WTC11 (cell line): ENCODE data around the gene GPC1.

Source experiments
- CREB1 ChIP-seq: sonication (generic); formaldehyde crosslinking; IDR thresholded peaks from 2 replicates; pipeline ENCODE4 v1.8.0; 2023; ENCODE audit warnings: mild to moderate bottlenecking, missing genetic modification reagents
- ELF4 ChIP-seq: sonication (generic); formaldehyde crosslinking; IDR thresholded peaks from 2 replicates; pipeline ENCODE4 v1.8.1; 2022; ENCODE audit warnings: low read depth, mild to moderate bottlenecking, moderate library complexity, missing genetic modification reagents
- ETV6 ChIP-seq: sonication (generic); formaldehyde crosslinking; IDR thresholded peaks from 2 replicates; pipeline ENCODE4 v1.8.1; 2022; ENCODE audit warnings: mild to moderate bottlenecking, missing genetic modification reagents
- HMGA2 ChIP-seq: fragments of 250-450 bp; sonication (Bioruptor Pico); IDR thresholded peaks from 2 replicates; pipeline ENCODE4 v1.4.0; 2021; ENCODE audit warnings: mild to moderate bottlenecking, moderate library complexity
- IRF2 ChIP-seq: sonication (generic); formaldehyde crosslinking; IDR thresholded peaks from 2 replicates; pipeline ENCODE4 v1.8.0; 2022; ENCODE audit warnings: low read depth, missing genetic modification reagents, borderline replicate concordance
- JUN ChIP-seq: sonication (generic); formaldehyde crosslinking; IDR thresholded peaks from 2 replicates; pipeline ENCODE4 v1.8.0; 2023; ENCODE audit warnings: mild to moderate bottlenecking, missing genetic modification reagents
- NR1H2 ChIP-seq: sonication (generic); formaldehyde crosslinking; IDR thresholded peaks from 2 replicates; pipeline ENCODE4 v1.9.0; 2021; ENCODE audit warnings: mild to moderate bottlenecking, moderate library complexity, missing genetic modification reagents
- OVOL2 ChIP-seq: fragments of 250-450 bp; sonication (Bioruptor Pico); IDR thresholded peaks from 2 replicates; pipeline ENCODE4 v1.9.0; 2021; ENCODE audit warnings: mild to moderate bottlenecking, borderline replicate concordance
- PREB ChIP-seq: sonication (generic); formaldehyde crosslinking; IDR thresholded peaks from 2 replicates; pipeline ENCODE4 v1.8.1; 2022; ENCODE audit warnings: mild to moderate bottlenecking, missing genetic modification reagents, moderate library complexity, borderline replicate concordance
- TF ChIP-seq, protein P1 (sequence below): fragments of 200-600 bp; IDR thresholded peaks from 2 replicates; pipeline ENCODE4 v1.8.0; 2022; ENCODE audit warnings: antibody characterized with exemption
- TF ChIP-seq, protein P2 (sequence below): sonication (generic); formaldehyde crosslinking; IDR thresholded peaks from 2 replicates; pipeline ENCODE4 v1.8.1; 2023; ENCODE audit warnings: mild to moderate bottlenecking, missing genetic modification reagents, moderate library complexity

DNA sequence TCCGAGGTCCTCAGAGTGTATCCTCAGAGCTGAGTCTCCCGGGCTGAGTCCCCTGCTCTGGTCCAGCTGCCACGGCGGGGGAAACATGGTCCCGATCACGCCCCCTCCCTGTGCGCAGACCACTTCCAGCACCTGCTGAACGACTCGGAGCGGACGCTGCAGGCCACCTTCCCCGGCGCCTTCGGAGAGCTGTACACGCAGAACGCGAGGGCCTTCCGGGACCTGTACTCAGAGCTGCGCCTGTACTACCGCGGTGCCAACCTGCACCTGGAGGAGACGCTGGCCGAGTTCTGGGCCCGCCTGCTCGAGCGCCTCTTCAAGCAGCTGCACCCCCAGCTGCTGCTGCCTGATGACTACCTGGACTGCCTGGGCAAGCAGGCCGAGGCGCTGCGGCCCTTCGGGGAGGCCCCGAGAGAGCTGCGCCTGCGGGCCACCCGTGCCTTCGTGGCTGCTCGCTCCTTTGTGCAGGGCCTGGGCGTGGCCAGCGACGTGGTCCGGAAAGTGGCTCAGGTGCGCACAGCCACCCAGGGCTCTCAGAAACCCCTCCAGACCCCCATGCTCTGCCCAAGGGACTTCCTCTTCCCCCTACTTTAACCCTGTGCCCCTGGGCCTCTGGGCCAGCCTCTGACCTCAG is 26.7 kb downstream of the GPC1 start:
- TF ChIP-seq, protein P1, sequence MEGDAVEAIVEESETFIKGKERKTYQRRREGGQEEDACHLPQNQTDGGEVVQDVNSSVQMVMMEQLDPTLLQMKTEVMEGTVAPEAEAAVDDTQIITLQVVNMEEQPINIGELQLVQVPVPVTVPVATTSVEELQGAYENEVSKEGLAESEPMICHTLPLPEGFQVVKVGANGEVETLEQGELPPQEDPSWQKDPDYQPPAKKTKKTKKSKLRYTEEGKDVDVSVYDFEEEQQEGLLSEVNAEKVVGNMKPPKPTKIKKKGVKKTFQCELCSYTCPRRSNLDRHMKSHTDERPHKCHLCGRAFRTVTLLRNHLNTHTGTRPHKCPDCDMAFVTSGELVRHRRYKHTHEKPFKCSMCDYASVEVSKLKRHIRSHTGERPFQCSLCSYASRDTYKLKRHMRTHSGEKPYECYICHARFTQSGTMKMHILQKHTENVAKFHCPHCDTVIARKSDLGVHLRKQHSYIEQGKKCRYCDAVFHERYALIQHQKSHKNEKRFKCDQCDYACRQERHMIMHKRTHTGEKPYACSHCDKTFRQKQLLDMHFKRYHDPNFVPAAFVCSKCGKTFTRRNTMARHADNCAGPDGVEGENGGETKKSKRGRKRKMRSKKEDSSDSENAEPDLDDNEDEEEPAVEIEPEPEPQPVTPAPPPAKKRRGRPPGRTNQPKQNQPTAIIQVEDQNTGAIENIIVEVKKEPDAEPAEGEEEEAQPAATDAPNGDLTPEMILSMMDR, result no peak
- TF ChIP-seq NR1H2 (CRISPR knock-in tag) (no peak), JUN (no peak), OVOL2 (CRISPR knock-in tag) (no peak), ELF4 (CRISPR knock-in tag) (no peak), ETV6 (no peak), CREB1 (no peak), HMGA2 (CRISPR knock-in tag) (no peak), IRF2 (CRISPR knock-in tag) (no peak), PREB (no peak)
- TF ChIP-seq, protein P2, sequence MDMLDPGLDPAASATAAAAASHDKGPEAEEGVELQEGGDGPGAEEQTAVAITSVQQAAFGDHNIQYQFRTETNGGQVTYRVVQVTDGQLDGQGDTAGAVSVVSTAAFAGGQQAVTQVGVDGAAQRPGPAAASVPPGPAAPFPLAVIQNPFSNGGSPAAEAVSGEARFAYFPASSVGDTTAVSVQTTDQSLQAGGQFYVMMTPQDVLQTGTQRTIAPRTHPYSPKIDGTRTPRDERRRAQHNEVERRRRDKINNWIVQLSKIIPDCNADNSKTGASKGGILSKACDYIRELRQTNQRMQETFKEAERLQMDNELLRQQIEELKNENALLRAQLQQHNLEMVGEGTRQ, result no peak
